SK-N-SH treated with all-trans-retinoic acid at 6 μM for 48 hours (cell line): ENCODE results near the gene WDR5B.

ENCODE experiments used
- BACH2 ChIP-seq: fragments of 250-450 bp; sonication (Bioruptor Pico); IDR thresholded peaks from 2 replicates; pipeline ENCODE4 v1.9.0; 2021; ENCODE audit warnings: mild to moderate bottlenecking, borderline replicate concordance
- CSRNP3 ChIP-seq: fragments of 250-450 bp; sonication (Bioruptor Pico); IDR thresholded peaks from 2 replicates; pipeline ENCODE4 v1.5.1; 2021; ENCODE audit warnings: mild to moderate bottlenecking, moderate library complexity
- RARB ChIP-seq: fragments of 250-450 bp; sonication (Bioruptor Pico); IDR thresholded peaks from 2 replicates; pipeline ENCODE4 v1.8.0; 2021; ENCODE audit warnings: mild to moderate bottlenecking, moderate library complexity

- TF ChIP-seq CSRNP3 (no peak), RARB (CRISPR knock-in tag) (no peak), BACH2 (CRISPR knock-in tag) (no peak)
Observed at GRCh38 chr3:122462406-122462805, 46.5 kb upstream of the WDR5B start.
